ENCODE measurements around the gene SNAPC3.

The SNAPC3 gene

GRCh38 chr9:15492485-15493150 is 69.9 kb downstream of the SNAPC3 start:
- no peak for DNase-seq (ENCODE audit: low spot score)

- DNase-seq (ENCODE audit: low spot score): no peak
These were observed 75.7 kb downstream of the SNAPC3 start for GRCh38 chr9:15498246-15498995.

- DNase-seq (ENCODE audit: low spot score): no peak
These were observed 76.5 kb downstream of the SNAPC3 start for GRCh38 chr9:15499139-15499538.

GRCh38 chr9:15501179-15501578 is 78.5 kb downstream of the SNAPC3 start:
- no peak for DNase-seq (ENCODE audit: low spot score)

- DNase-seq (ENCODE audit: low spot score): no peak
These were observed 79.1 kb downstream of the SNAPC3 start for GRCh38 chr9:15501803-15502202.

GRCh38 chr9:15505921-15506320 is 83.2 kb downstream of the SNAPC3 start:
- no peak for DNase-seq (ENCODE audit: low spot score)

- DNase-seq (ENCODE audit: low spot score): peak; percentile 40
These were observed 87.5 kb downstream of the SNAPC3 start for GRCh38 chr9:15509931-15510788.

- peak; percentile 81 for DNase-seq (ENCODE audit: low spot score)
These were observed 88.3 kb downstream of the SNAPC3 start, which contains the start of gene PSIP1 for GRCh38 chr9:15510789-15511575. Gene PSIP1, minus strand, starts transcription at chr9:15510970. Its CDS starts 782 bp downstream, at chr9:15510188.
